Measurements from ENCODE around the gene CHD5. TPM values are rescaled to one million over a fixed set of nuclear protein-coding genes. Genes with fewer than 3 reads are reported as not detected.
"Not testable (repeated sequence)": the region's sequence is repeated elsewhere in the genome, so short reads cannot be mapped to it uniquely, and the experiment has no call there.

The CHD5 gene
- total RNA-seq, 6 experiments from 2014 or later, result not detected

DNA sequence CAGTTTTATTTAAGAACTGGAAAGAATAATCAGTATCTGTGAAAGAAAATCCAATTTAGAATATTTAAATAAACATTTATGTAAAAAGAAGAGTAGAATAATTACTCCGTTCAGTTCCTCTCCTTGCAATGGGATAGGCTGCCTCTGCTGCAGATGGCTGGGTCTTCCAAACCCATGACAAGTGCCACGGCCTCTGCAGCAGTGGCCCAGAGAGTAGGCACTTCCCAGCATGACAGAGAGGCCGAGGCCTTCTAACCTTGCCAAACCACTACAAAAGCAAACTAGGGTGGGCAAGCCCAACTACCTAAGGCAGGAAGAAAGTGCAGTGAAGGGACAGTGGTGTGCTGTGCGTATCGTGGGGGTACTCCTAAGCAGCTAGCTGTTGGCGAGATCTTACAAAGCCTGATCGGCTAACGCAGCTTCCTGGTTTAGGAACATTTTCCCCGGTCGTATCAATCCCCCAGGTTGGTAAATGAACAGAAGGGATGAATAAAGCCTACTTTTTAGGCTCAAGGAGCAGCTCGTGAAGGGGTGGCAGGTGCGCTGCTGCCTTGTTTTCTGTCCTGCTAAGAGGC lies 41.2 kb upstream of the CHD5 start:
- ATAC-seq (no peak), DNase-seq (no peak)
- Histone ChIP-seq H3K4me3 (no peak overlapping the region), H3K27me3 (no peaks in the 10 kb centered on the region), H3K36me3 (peaks cover 0 to 21% (median 5%) of the 10 kb centered on the region in 4 donors), H3K27ac (no peak overlapping the region), H3K9me3 (no peaks in the 10 kb centered on the region), H3K4me1 (no peaks in the 10 kb centered on the region)
- intact Hi-C loops (cut with DNase I), result no loop called here
- TF ChIP-seq POLR2A (IDR thresholded peaks at IDR 0.05), result no peak
- TF ChIP-seq, protein P1, sequence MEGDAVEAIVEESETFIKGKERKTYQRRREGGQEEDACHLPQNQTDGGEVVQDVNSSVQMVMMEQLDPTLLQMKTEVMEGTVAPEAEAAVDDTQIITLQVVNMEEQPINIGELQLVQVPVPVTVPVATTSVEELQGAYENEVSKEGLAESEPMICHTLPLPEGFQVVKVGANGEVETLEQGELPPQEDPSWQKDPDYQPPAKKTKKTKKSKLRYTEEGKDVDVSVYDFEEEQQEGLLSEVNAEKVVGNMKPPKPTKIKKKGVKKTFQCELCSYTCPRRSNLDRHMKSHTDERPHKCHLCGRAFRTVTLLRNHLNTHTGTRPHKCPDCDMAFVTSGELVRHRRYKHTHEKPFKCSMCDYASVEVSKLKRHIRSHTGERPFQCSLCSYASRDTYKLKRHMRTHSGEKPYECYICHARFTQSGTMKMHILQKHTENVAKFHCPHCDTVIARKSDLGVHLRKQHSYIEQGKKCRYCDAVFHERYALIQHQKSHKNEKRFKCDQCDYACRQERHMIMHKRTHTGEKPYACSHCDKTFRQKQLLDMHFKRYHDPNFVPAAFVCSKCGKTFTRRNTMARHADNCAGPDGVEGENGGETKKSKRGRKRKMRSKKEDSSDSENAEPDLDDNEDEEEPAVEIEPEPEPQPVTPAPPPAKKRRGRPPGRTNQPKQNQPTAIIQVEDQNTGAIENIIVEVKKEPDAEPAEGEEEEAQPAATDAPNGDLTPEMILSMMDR (IDR thresholded peaks at IDR 0.05), result no peak
- 91% methylated on average over 2 of the region's 12 CpGs for WGBS (ENCODE audit: insufficient coverage, low coverage, low lambda C conversion rate, missing lambda C conversion rate)

DNA sequence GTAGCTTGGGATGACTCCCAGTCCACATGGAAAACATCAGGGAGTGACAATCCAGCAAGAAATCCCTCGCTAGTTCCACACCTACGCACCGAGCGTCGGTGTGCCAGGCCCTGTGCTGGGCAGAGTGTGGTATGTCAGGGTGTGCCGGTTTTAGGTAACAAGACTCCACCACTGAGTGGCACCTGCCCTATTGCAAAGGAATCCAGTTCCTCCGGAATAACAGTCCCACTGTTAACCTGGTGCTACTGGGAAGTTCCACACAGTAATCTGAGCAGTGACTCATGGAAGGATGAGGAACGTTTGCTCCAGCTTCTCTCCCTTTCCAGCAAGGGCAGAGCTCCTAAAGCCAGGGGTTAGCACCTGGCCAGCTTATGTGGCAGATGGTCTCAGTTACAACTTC lies 40.1 kb upstream of the CHD5 start:
- intact Hi-C loops (cut with DNase I), result no loop called here
- no peak for TF ChIP-seq POLR2A (IDR thresholded peaks at IDR 0.05)
- TF ChIP-seq, protein P1 (IDR thresholded peaks at IDR 0.05), result no peak
- Histone ChIP-seq H3K36me3 (peaks cover 0 to 20% (median 5%) of the 10 kb centered on the region in 4 donors), H3K27me3 (no peaks in the 10 kb centered on the region), H3K4me3 (no peak overlapping the region), H3K9me3 (no peaks in the 10 kb centered on the region), H3K4me1 (no peaks in the 10 kb centered on the region), H3K27ac (no peak overlapping the region)
- DNase-seq (no peak), ATAC-seq (no peak)
- 100% methylated on average over 3 of the region's 8 CpGs for WGBS (ENCODE audit: insufficient coverage, low coverage, low lambda C conversion rate, missing lambda C conversion rate)

DNA sequence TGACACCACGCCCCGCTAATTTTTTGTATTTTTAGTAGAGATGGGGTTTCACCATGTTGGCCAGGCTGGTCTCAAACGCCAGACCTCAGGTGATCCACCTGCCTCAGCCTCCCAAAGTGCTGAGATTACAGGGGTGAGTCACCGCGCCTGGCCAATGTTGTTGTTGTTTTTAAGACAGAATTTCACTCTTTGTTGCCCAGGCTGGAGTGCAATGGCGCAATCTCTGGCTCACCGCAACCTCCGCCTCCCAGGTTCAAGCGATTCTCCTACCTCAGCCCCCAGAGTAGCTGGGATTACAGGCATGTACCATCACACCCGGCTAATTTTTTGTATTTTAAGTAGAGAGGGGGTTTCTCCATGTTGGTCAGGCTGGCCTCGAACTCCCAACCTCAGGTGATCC lies 39.5 kb upstream of the CHD5 start:
- peaks cover 0 to 14% (median 4%) of the 10 kb centered on the region in 4 donors for H3K36me3 ChIP-seq
- H3K4me3 ChIP-seq; H3K4me1 ChIP-seq; H3K27ac ChIP-seq; intact Hi-C loops (cut with DNase I); H3K9me3 ChIP-seq; DNase-seq; H3K27me3 ChIP-seq; ATAC-seq: not testable (repeated sequence)
- WGBS (ENCODE audit: insufficient coverage, low coverage, low lambda C conversion rate, missing lambda C conversion rate), result 85% methylated on average over 5 of the region's 11 CpGs

DNA sequence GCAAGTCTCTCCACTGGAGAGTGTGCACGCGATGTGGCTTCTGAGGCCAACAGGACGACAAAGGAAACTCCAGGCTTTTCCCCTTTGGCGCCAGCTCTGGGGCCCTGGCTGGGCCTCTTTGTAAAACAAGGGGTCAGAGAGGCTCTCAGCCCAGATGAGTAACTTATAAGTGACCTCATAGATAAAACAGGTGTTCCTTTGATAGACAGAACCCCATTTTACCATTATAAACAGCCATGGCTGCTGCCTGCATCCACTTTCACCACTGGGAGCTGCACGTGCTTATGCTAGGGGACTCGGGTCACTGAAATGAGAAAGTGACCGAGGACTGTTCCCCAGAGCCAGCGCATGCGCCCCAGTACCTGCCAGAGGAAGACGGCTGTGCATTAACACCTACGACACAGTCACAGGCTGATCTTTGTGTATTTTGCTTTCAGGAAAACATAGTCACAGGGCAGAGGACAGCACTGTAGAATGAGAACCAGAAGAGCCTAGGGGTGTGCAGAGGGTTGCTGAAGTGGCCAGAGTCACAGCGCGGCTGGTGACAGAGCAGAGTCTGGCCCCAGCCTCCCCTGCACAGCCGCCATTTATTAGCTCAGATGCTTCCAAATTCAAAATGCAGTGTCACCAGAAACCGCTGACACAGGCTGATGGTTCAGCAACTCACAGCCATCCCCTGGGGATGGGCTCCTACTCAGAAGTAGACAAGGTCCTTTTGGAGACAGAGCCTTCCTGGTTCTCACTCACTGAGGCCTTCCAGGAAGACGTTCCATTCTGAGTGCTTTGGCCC lies 38.4 kb upstream of the CHD5 start:
- Histone ChIP-seq H3K36me3 (peaks cover 0 to 3% (median 0%) of the 10 kb centered on the region in 4 donors), H3K27ac (no peak overlapping the region), H3K9me3 (no peaks in the 10 kb centered on the region), H3K27me3 (no peaks in the 10 kb centered on the region), H3K4me3 (no peak overlapping the region), H3K4me1 (no peaks in the 10 kb centered on the region)
- no peak for ATAC-seq
- 90% methylated on average over 8 of the region's 16 CpGs for WGBS (ENCODE audit: insufficient coverage, low coverage, low lambda C conversion rate, missing lambda C conversion rate)
- TF ChIP-seq POLR2A (IDR thresholded peaks at IDR 0.05), result no peak
- TF ChIP-seq, protein P1 (IDR thresholded peaks at IDR 0.05), result no peak
- intact Hi-C loops (cut with DNase I), result no loop called here
- DNase-seq, result no peak

DNA sequence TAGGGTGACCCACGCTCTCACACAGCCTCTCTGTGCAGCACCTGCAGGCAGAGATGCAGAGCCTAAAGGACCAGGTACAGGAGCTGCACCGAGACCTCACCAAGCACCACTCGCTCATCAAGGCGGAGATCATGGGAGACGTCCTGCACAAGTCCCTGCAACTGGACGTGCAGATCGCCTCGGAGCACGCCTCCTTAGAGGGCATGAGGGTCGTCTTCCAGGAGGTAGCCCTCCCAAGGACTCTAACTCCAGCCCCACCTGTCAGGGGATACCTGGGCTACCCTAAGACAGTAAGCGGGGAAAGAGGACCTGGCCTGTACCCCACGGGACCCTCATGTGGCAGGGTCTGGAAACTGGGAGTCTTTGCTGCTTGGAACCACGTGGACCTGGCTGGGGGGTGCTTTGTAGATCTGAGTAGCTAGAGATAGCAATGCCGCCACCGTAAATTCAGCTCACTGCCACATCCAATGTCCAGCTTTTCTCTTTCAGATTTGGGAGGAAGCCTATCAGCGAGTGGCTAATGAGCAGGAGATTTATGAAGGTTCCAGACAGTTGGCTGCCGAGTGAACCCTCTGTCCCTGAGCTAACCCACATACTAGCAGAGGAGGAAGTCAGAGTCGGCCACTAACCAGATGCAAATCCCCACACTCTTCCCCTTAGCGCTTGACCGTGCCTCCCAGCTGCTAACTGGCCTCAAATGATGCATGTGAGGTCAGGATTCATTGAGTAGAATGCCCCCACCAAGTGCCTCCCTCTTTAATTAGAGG lies 32.3 kb upstream of the CHD5 start:
- intact Hi-C loops (cut with DNase I), result no loop called here
- Histone ChIP-seq H3K36me3 (no peaks in the 10 kb centered on the region), H3K27me3 (no peaks in the 10 kb centered on the region), H3K27ac (no peak overlapping the region), H3K4me1 (no peaks in the 10 kb centered on the region), H3K4me3 (no peak overlapping the region), H3K9me3 (no peaks in the 10 kb centered on the region)
- no peak for DNase-seq
- no peak for TF ChIP-seq POLR2A (IDR thresholded peaks at IDR 0.05)
- TF ChIP-seq, protein P1 (IDR thresholded peaks at IDR 0.05), result no peak
- 76% methylated on average over 14 of the region's 20 CpGs for WGBS (ENCODE audit: insufficient coverage, low coverage, low lambda C conversion rate, missing lambda C conversion rate)
- no peak for ATAC-seq
